Lung microvascular endothelial cell (primary cell): ENCODE results near the gene IFNA1. TPM values are rescaled to one million over a fixed set of nuclear protein-coding genes. Genes with fewer than 3 reads are reported as not detected.
"Not testable (repeated sequence)": the region's sequence is repeated elsewhere in the genome, so short reads cannot be mapped to it uniquely, and the experiment has no call there.

Experiments used
- DNase-seq, 2 donors: peaks; one replicate each; pipeline versions ENCODE4 v3.0.0 to v3.0.0-alpha.2; 2010; ENCODE audit warnings: low read depth in 2 of 2
- total RNA-seq: library from RNA; depleted of rRNA; stranded (reverse); fragments of >200 nt; gene quantifications from 2 replicates; pipeline ENCODE4 v1.2.1, GENCODE V29; 2014

The IFNA1 gene
- not detected in 2 replicates for total RNA-seq

- DNase-seq = no peak
These were observed at the start of gene IFNA1 for GRCh38 chr9:21440139-21440538. Gene IFNA1 (plus strand): TSS chr9:21440439. CDS start chr9:21440508, 69 bp downstream.

GRCh38 chr9:21392270-21392669, 48.0 kb upstream of the IFNA1 start:
- peak; percentile 13 for DNase-seq

GRCh38 chr9:21395778-21396717, 44.2 kb upstream of the IFNA1 start:
- peak; percentile 36 to 60 for DNase-seq

GRCh38 chr9:21398955-21399489, 41.2 kb upstream of the IFNA1 start:
- DNase-seq = no peak

GRCh38 chr9:21399956-21400355, 40.3 kb upstream of the IFNA1 start:
- no peak for DNase-seq

- DNase-seq = no peak
These were observed 37.6 kb upstream of the IFNA1 start for GRCh38 chr9:21402386-21403251.

- DNase-seq = no peak
These were observed 36.1 kb upstream of the IFNA1 start for GRCh38 chr9:21404146-21404545.

- DNase-seq = no peak
These were observed 31.4 kb upstream of the IFNA1 start, which contains the start of gene IFNA8 for GRCh38 chr9:21408817-21409216. Gene IFNA8 (plus strand): TSS chr9:21409117. CDS start chr9:21409177, 60 bp downstream.

- DNase-seq = no peak
These were observed 28.1 kb upstream of the IFNA1 start for GRCh38 chr9:21412107-21412506.

GRCh38 chr9:21413151-21413550, 27.1 kb upstream of the IFNA1 start:
- DNase-seq = no peak

- DNase-seq = peak; percentile 3 to 10
These were observed 26.6 kb upstream of the IFNA1 start for GRCh38 chr9:21413624-21414023.

GRCh38 chr9:21414220-21414940, 25.9 kb upstream of the IFNA1 start:
- DNase-seq = no peak

- no peak for DNase-seq
These were observed 24.6 kb upstream of the IFNA1 start for GRCh38 chr9:21415493-21416267.

- DNase-seq = no peak
These were observed 12.0 kb upstream of the IFNA1 start for GRCh38 chr9:21428235-21428634.

- DNase-seq = no peak
These were observed 11.0 kb upstream of the IFNA1 start for GRCh38 chr9:21429191-21429590.

GRCh38 chr9:21432672-21433425, 7.4 kb upstream of the IFNA1 start:
- DNase-seq = no peak

- DNase-seq = peak; percentile 76 to 81
These were observed 5.8 kb upstream of the IFNA1 start for GRCh38 chr9:21434202-21435014.

- not testable (repeated sequence) for DNase-seq
These were observed 5.2 kb upstream of the IFNA1 start for GRCh38 chr9:21435015-21435383.
